HEK293T (cell line): Measurements from ENCODE around the gene KHDC4.

Experiments
- FOXA1 ChIP-seq: fragments of 450-650 bp; IDR thresholded peaks from 2 replicates; pipeline ENCODE4 v1.6.1; 2016; ENCODE audit warnings: mild to moderate bottlenecking
- FOXK2 ChIP-seq: fragments of 450-650 bp; IDR thresholded peaks from 2 replicates; pipeline ENCODE4 v1.6.1; 2016; ENCODE audit warnings: mild to moderate bottlenecking
- HDGF ChIP-seq: fragments of 450-650 bp; IDR thresholded peaks from 2 replicates; pipeline ENCODE4 v1.6.1; 2017; ENCODE audit warnings: antibody characterized with exemption, borderline replicate concordance
- L3MBTL2 ChIP-seq: fragments of 450-650 bp; conservative IDR thresholded peaks from 2 replicates; pipeline ENCODE4 v1.6.1; 2016; ENCODE audit warnings: mild to moderate bottlenecking
- LEF1 ChIP-seq: fragments of 450-650 bp; IDR thresholded peaks from 2 replicates; pipeline ENCODE4 v1.6.1; 2017; ENCODE audit warnings: mild to moderate bottlenecking, borderline replicate concordance
- NFRKB ChIP-seq: fragments of 450-650 bp; IDR thresholded peaks from 2 replicates; pipeline ENCODE4 v1.6.1; 2016; ENCODE audit warnings: mild to moderate bottlenecking, moderate library complexity
- SUZ12 ChIP-seq: fragments of 450-650 bp; IDR thresholded peaks from 2 replicates; pipeline ENCODE4 v1.6.1; 2016; ENCODE audit warnings: mild to moderate bottlenecking
- ZNF384 ChIP-seq: fragments of 450-650 bp; IDR thresholded peaks from 2 replicates; pipeline ENCODE4 v1.6.1; 2016
- TF ChIP-seq, protein P1 (sequence below): fragments of 450-650 bp; IDR thresholded peaks from 2 replicates; pipeline ENCODE4 v1.6.1; 2016

DNA sequence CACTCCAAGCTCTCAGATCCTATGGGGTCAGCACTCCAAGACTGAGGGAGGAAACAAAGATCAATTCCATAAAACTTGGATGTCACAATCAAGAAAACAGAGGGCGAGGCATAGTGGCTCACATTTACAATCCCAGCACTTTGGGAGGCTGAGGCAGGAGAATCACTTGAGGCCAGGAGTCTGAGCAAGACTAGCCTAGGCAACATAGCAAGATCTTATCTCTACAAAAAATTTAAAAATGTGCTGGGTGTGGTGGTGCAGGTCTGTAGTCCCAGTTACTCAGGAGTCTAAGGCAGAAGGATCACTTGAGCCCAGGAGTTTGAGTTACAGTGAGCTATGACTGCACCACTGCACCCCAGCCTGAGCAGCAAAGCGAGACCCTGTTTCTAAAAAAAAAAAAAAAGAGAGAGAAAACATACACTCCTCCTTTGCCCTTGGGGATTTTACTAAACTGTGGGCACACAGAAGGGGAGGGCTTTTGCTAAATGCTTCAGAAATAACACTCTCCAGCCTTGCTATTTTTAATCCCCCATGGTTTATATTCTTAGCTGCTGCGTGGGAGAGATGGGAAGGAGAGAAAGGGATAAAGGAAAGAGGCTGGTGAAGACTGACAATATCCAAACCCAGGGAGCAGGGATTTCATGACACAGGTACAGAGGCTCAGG, 26.0 kb upstream of the KHDC4 start:
- TF ChIP-seq FOXA1 (no peak), L3MBTL2 (no peak), LEF1 (no peak), FOXK2 (no peak), HDGF (no peak), ZNF384 (no peak), SUZ12 (no peak), NFRKB (no peak)
- TF ChIP-seq, protein P1, sequence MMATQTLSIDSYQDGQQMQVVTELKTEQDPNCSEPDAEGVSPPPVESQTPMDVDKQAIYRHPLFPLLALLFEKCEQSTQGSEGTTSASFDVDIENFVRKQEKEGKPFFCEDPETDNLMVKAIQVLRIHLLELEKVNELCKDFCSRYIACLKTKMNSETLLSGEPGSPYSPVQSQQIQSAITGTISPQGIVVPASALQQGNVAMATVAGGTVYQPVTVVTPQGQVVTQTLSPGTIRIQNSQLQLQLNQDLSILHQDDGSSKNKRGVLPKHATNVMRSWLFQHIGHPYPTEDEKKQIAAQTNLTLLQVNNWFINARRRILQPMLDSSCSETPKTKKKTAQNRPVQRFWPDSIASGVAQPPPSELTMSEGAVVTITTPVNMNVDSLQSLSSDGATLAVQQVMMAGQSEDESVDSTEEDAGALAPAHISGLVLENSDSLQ = no peak
